Aorta (tissue), 5 donors: ENCODE results near the gene TFCP2. TPM values are rescaled to one million over a fixed set of nuclear protein-coding genes. Genes with fewer than 3 reads are reported as not detected.
A peak's percentile ranks its signal among the peaks of the same experiment; 100 is the strongest.
"Not testable (repeated sequence)": the region's sequence is repeated elsewhere in the genome, so short reads cannot be mapped to it uniquely, and the experiment has no call there.

Experiments
- ATAC-seq: fragments of 200-7000 bp; cut with Tn5 transposase; one replicate; pipeline ENCODE4 v1.9.1; 2022; ENCODE audit warnings: moderate library complexity; ENCODE audit not compliant: low FRiP score
- DNase-seq, 2 donors: peaks; one replicate each; pipeline ENCODE4 v3.0.0-alpha.2; 2020
- H3K27ac ChIP-seq, 2 donors: one replicate each; pipeline ENCODE4 v1.5.1; 2013; ENCODE audit warnings: low read length in 2 of 2, mild to moderate bottlenecking in 2 of 2, moderate library complexity in 2 of 2, control low read depth in 1 of 2, inconsistent platforms in 1 of 2, low read depth in 1 of 2
- H3K27me3 ChIP-seq, 2 donors: one replicate each; pipeline ENCODE4 v1.6.1; 2013; ENCODE audit warnings: control low read depth in 1 of 2, low read length in 1 of 2, mild to moderate bottlenecking in 1 of 2, moderate library complexity in 1 of 2; ENCODE audit not compliant: insufficient read depth in 2 of 2, control insufficient read depth in 1 of 2
- H3K36me3 ChIP-seq, 2 donors: one replicate each; pipeline ENCODE4 v1.6.1; 2013; ENCODE audit warnings: control low read depth in 1 of 2, low read length in 1 of 2, mild to moderate bottlenecking in 1 of 2; ENCODE audit not compliant: insufficient read depth in 2 of 2, control insufficient read depth in 1 of 2
- H3K4me1 ChIP-seq, 2 donors: one replicate each; pipeline ENCODE4 v1.6.1; 2013; ENCODE audit warnings: low read length in 2 of 2, control low read depth in 1 of 2, mild to moderate bottlenecking in 1 of 2, moderate library complexity in 1 of 2; ENCODE audit not compliant: insufficient read depth in 2 of 2, control insufficient read depth in 1 of 2
- H3K4me3 ChIP-seq, 2 donors: one replicate each; pipeline ENCODE4 v1.5.1; 2013; ENCODE audit warnings: low read length in 2 of 2, control low read depth in 1 of 2, mild to moderate bottlenecking in 1 of 2
- H3K9me3 ChIP-seq: one replicate; pipeline ENCODE4 v1.6.1; 2013; ENCODE audit warnings: mild to moderate bottlenecking, low read length; ENCODE audit not compliant: control insufficient read depth
- WGBS, 2 donors: extraction: QIAGEN DNeasy Blood & Tissue Kit; methylation state at CpG; one replicate each; pipeline ENCODE4 v1.1.7; 2013; 5-methylcytosine and 5-hydroxymethylcytosine counted together
- intact Hi-C, 2 donors: fragments of 100-400 bp; cut with DNase I; formaldehyde crosslinking; loops; one replicate each; pipeline versions ENCODE4 v1.14.2 to v1.15.0; 2022
- long read RNA-seq, 2 donors: library from polyadenylated mRNA; unstranded; transcript quantifications; one replicate each; pipeline ENCODE4 v2.0.0, GENCODE V29; 2020 to 2021
- polyA plus RNA-seq, 2 donors: library from polyadenylated mRNA; stranded (reverse); fragments of 200-250 nt; gene quantifications; one replicate each; pipeline ENCODE4 v1.2.3, GENCODE V29; 2013
- total RNA-seq, 2 donors: library from RNA; stranded (reverse); fragmentation: NEBNext Ultra II Directional; extraction: Animal tissue kit (Norgen Biotek cat#: 25700); gene quantifications; one replicate each; pipeline ENCODE4 v1.2.1, GENCODE V29; 2021
- donor health status: healthy with polysubstance abuse.
- donor health status: Bipolar disorder and iron deficiency.
- donor health status: DM: no; HTN: no; CAD: no.
- donor health status: DM: no; HTN: no; CAD: no.
- donor health status: DM: yes; HTN: yes; CAD: no.

The TFCP2 gene, protein sequence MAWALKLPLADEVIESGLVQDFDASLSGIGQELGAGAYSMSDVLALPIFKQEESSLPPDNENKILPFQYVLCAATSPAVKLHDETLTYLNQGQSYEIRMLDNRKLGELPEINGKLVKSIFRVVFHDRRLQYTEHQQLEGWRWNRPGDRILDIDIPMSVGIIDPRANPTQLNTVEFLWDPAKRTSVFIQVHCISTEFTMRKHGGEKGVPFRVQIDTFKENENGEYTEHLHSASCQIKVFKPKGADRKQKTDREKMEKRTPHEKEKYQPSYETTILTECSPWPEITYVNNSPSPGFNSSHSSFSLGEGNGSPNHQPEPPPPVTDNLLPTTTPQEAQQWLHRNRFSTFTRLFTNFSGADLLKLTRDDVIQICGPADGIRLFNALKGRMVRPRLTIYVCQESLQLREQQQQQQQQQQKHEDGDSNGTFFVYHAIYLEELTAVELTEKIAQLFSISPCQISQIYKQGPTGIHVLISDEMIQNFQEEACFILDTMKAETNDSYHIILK
- 10 to 100 TPM; 15.6 to 25.4 TPM for total RNA-seq
- polyA plus RNA-seq: 1 to 10 TPM; 8.9 to 9.7 TPM
- long read RNA-seq, donor 1, partial matches to known transcripts: 4 of 13 reads
- long read RNA-seq, donor 1, other reads (novel, unspliced or antisense): 5 of 13 reads
- long read RNA-seq, donor 2, partial matches to known transcripts: 0 of 7 reads
- long read RNA-seq, donor 2, other reads (novel, unspliced or antisense): 6 of 7 reads

GRCh38 chr12:51172515-51173431 is at the start of gene TFCP2:
TSS of gene TFCP2 (minus strand) at chr12:51173135. CDS start at chr12:51172422, 713 bp downstream.
- H3K27ac ChIP-seq: peak within 1 kb of the TSS; percentile 78 to 83
- peak within 1 kb of the TSS; percentile 44 to 65 for H3K4me3 ChIP-seq
- 1% methylated on average over 58 of the region's 58 CpGs for WGBS, 2 donors
- H3K36me3 ChIP-seq: no peaks in the 10 kb centered on the region
- intact Hi-C loops: loop anchor here (2.0 to 5.0 kb wide), 2 partner anchors 45 to 66 kb away; partner anchors contain the start of genes DAZAP2 (in 2 of the 2) and POU6F1 (in 1 of the 2)
- H3K9me3 ChIP-seq: no peaks in the 10 kb centered on the region
- ATAC-seq: peak; percentile 99
- no peaks in the 10 kb centered on the region for H3K4me1 ChIP-seq
- peak; percentile 98 to 99 for DNase-seq
- H3K27me3 ChIP-seq: no peaks in the 10 kb centered on the region

GRCh38 chr12:51222461-51222860 is 49.5 kb upstream of the TFCP2 start:
- 83 to 86% methylated on average over 7 of the region's 7 CpGs for WGBS, 2 donors
- no peak overlapping the region for H3K4me3 ChIP-seq

DNA sequence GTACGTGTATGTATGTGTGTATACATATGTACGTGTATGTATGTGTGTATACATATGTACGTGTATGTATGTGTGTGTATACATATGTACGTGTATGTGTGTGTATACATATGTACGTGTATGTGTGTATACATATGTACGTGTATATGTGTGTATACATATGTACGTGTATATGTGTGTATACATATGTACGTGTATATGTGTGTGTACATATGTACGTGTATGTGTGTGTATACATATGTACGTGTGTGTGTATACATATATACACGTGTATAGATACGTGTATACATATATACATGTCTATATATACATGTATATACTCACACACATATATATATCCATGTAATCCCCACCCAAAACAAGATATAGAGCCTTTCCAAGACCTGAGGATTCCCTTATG is 46.9 kb upstream of the TFCP2 start:
- not testable (repeated sequence) for ATAC-seq, H3K36me3 ChIP-seq, H3K4me3 ChIP-seq, H3K4me1 ChIP-seq, DNase-seq, H3K27me3 ChIP-seq, H3K9me3 ChIP-seq, H3K27ac ChIP-seq
- 85 to 86% methylated on average over 12 of the region's 12 CpGs for WGBS, 2 donors
- intact Hi-C loops: loop anchor here (2.0 to 5.0 kb wide), 3 partner anchors 19 to 138 kb away; partner anchors contain the start of genes CSRNP2 (in 1 of the 2), DAZAP2 (in 1 of the 2) and TFCP2 (in 1 of the 2)

More at GRCh38 chr12:51222461-51222860, 49.5 kb upstream of the TFCP2 start:
- intact Hi-C loops: no loop called here
- no peak for DNase-seq
- no peaks in the 10 kb centered on the region for H3K36me3 ChIP-seq
- H3K27me3 ChIP-seq: no peaks in the 10 kb centered on the region
- H3K4me1 ChIP-seq: no peaks in the 10 kb centered on the region
- H3K9me3 ChIP-seq: no peaks in the 10 kb centered on the region
- H3K27ac ChIP-seq: no peak overlapping the region
- no peak for ATAC-seq

DNA sequence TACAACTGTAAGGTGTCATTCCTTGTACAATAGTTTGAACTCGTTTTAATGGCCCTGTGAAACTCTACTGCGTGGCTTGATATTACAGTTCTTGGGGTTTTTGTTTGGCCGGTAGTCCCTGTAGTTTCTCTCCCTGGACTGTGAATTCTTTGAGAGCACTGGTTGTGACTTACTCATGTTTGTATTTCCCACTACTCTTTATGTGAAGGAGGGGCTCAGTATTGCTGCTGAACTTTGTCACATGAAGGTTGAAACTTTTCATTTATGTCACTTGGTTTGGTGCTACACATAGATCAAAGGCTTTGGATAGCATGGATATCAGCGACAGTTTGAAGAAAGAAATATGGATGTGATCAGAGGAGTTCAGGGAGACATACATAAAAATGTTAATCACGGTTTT is 46.4 kb upstream of the TFCP2 start:
- no peaks in the 10 kb centered on the region for H3K4me1 ChIP-seq
- ATAC-seq (no peak), DNase-seq (no peak)
- H3K27me3 ChIP-seq: no peaks in the 10 kb centered on the region
- WGBS, 2 donors: 74 to 75% methylated on average over 5 of the region's 5 CpGs
- H3K4me3 ChIP-seq: no peak overlapping the region
- no peaks in the 10 kb centered on the region for H3K9me3 ChIP-seq
- intact Hi-C loops: loop anchor here (2.0 to 5.0 kb wide), 3 partner anchors 19 to 137 kb away; partner anchors contain the start of genes CSRNP2 (in 1 of the 2), DAZAP2 (in 1 of the 2) and TFCP2 (in 1 of the 2)
- no peaks in the 10 kb centered on the region for H3K36me3 ChIP-seq
- peak overlapping the region in 1 of 2 donors; percentile 44 for H3K27ac ChIP-seq

GRCh38 chr12:51218607-51219161 is 45.7 kb upstream of the TFCP2 start:
- H3K9me3 ChIP-seq: no peaks in the 10 kb centered on the region
- H3K36me3 ChIP-seq: no peaks in the 10 kb centered on the region
- intact Hi-C loops: loop anchor here (2.0 to 5.0 kb wide), 3 partner anchors 20 to 136 kb away; partner anchors contain the start of genes CSRNP2 (in 1 of the 2), DAZAP2 (in 1 of the 2) and TFCP2 (in 1 of the 2)
- WGBS, 2 donors: 52 to 56% methylated on average over 10 of the region's 10 CpGs
- peak overlapping the region; percentile 44 to 83 for H3K27ac ChIP-seq
- no peaks in the 10 kb centered on the region for H3K27me3 ChIP-seq
- no peaks in the 10 kb centered on the region for H3K4me1 ChIP-seq
- H3K4me3 ChIP-seq: peak overlapping the region; percentile 93 to 99
- DNase-seq: no peak
- no peak for ATAC-seq

GRCh38 chr12:51217968-51218606 is 45.2 kb upstream of the TFCP2 start, which contains the start of gene POU6F1:
TSS of gene POU6F1 (minus strand) at chr12:51218062. CDS start at chr12:51206836, 11,226 bp downstream.
- Histone ChIP-seq H3K9me3 (no peaks in the 10 kb centered on the region), H3K27ac (peak within 1 kb of the TSS; percentile 89 to 100), H3K27me3 (no peaks in the 10 kb centered on the region), H3K4me1 (no peaks in the 10 kb centered on the region), H3K4me3 (peak within 1 kb of the TSS; percentile 93 to 99), H3K36me3 (no peaks in the 10 kb centered on the region)
- intact Hi-C loops: loop anchor here (2.0 to 5.0 kb wide), 3 partner anchors 21 to 136 kb away; partner anchors contain the start of genes CSRNP2 (in 1 of the 2), DAZAP2 (in 1 of the 2) and TFCP2 (in 1 of the 2)
- ATAC-seq (peak; percentile 93), DNase-seq (peak; percentile 82 to 91)
- 0 to 1% methylated on average over 25 to 35 of the region's 35 CpGs for WGBS, 2 donors

- H3K27ac ChIP-seq: peak overlapping the region; percentile 89 to 100
- H3K36me3 ChIP-seq: no peaks in the 10 kb centered on the region
- no peaks in the 10 kb centered on the region for H3K27me3 ChIP-seq
- DNase-seq: peak; percentile 67 to 86
- WGBS, 2 donors: 1% methylated on average over 55 to 81 of the region's 81 CpGs
- no peaks in the 10 kb centered on the region for H3K9me3 ChIP-seq
- ATAC-seq: peak; percentile 72
- no peaks in the 10 kb centered on the region for H3K4me1 ChIP-seq
- intact Hi-C loops: loop anchor here (5.0 kb wide), 2 partner anchors 45 to 135 kb away; partner anchors contain the start of genes CSRNP2 (in 1 of the 2) and TFCP2 (in 1 of the 2)
- H3K4me3 ChIP-seq: peak overlapping the region; percentile 93 to 99
These were observed 44.4 kb upstream of the TFCP2 start for GRCh38 chr12:51217133-51217967.
